Dendritic cell treated with granulocyte-macrophage colony-stimulating factor and Interleukin-4, amounts not matched to agents 40 ng/mL and 50 ng/mL, for 4 days (primary cell): ENCODE measurements around the gene COL4A1.
"Not testable (repeated sequence)": the region's sequence is repeated elsewhere in the genome, so short reads cannot be mapped to it uniquely, and the experiment has no call there.

Experiments used
- H3K27ac Mint-ChIP-seq: one replicate; pipeline ENCODE4 v1.8.0; 2022; ENCODE audit warnings: mild to moderate bottlenecking, mixed read lengths
- H3K27me3 Mint-ChIP-seq: one replicate; pipeline ENCODE4 v1.8.0; 2022; ENCODE audit warnings: mild to moderate bottlenecking, mixed read lengths
- H3K36me3 Mint-ChIP-seq: one replicate; pipeline ENCODE4 v1.8.0; 2022; ENCODE audit warnings: low read depth, mixed read lengths
- H3K4me1 Mint-ChIP-seq: one replicate; pipeline ENCODE4 v1.8.0; 2022; ENCODE audit warnings: low read depth, mixed read lengths
- H3K4me3 Mint-ChIP-seq: one replicate; pipeline ENCODE4 v1.8.0; 2022; ENCODE audit warnings: mild to moderate bottlenecking, moderate library complexity, mixed read lengths
- H3K9me3 Mint-ChIP-seq: one replicate; pipeline ENCODE4 v1.8.0; 2022; ENCODE audit warnings: mixed read lengths
- intact Hi-C: fragments of 100-400 bp; cut with micrococcal nuclease; formaldehyde crosslinking; loops from one replicate; pipeline ENCODE4 v1.15.0; 2022

COL4A1 gene

GRCh38 chr13:110323172-110323891 lies 16.4 kb upstream of the COL4A1 start:
- H3K9me3 Mint-ChIP-seq = no peaks in the 10 kb centered on the region
- intact Hi-C loops = no loop called here
- H3K27ac Mint-ChIP-seq = no peak overlapping the region
- no peaks in the 10 kb centered on the region for H3K36me3 Mint-ChIP-seq
- H3K4me1 Mint-ChIP-seq = peaks cover 8% of the 10 kb centered on the region
- peaks cover 40% of the 10 kb centered on the region for H3K27me3 Mint-ChIP-seq
- H3K4me3 Mint-ChIP-seq = no peak overlapping the region

- intact Hi-C loops = no loop called here
- H3K9me3 Mint-ChIP-seq = no peaks in the 10 kb centered on the region
- no peaks in the 10 kb centered on the region for H3K36me3 Mint-ChIP-seq
- H3K4me3 Mint-ChIP-seq = no peak overlapping the region
- peaks cover 8% of the 10 kb centered on the region for H3K4me1 Mint-ChIP-seq
- no peak overlapping the region for H3K27ac Mint-ChIP-seq
- peaks cover 40% of the 10 kb centered on the region for H3K27me3 Mint-ChIP-seq
Measured at GRCh38 chr13:110322828-110323171, 15.8 kb upstream of the COL4A1 start.

GRCh38 chr13:110322126-110322827 lies 15.3 kb upstream of the COL4A1 start:
- H3K27me3 Mint-ChIP-seq = peaks cover 41% of the 10 kb centered on the region
- no peaks in the 10 kb centered on the region for H3K36me3 Mint-ChIP-seq
- H3K9me3 Mint-ChIP-seq = no peaks in the 10 kb centered on the region
- H3K27ac Mint-ChIP-seq = no peak overlapping the region
- intact Hi-C loops = no loop called here
- no peak overlapping the region for H3K4me3 Mint-ChIP-seq
- H3K4me1 Mint-ChIP-seq = peaks cover 8% of the 10 kb centered on the region

- intact Hi-C loops, H3K4me1 Mint-ChIP-seq, H3K9me3 Mint-ChIP-seq, H3K4me3 Mint-ChIP-seq, H3K36me3 Mint-ChIP-seq, H3K27ac Mint-ChIP-seq: not testable (repeated sequence)
- peaks cover 36% of the 10 kb centered on the region for H3K27me3 Mint-ChIP-seq
Measured at GRCh38 chr13:110321573-110321972, 14.6 kb upstream of the COL4A1 start.

- H3K27ac Mint-ChIP-seq = no peak overlapping the region
- no peaks in the 10 kb centered on the region for H3K9me3 Mint-ChIP-seq
- H3K4me3 Mint-ChIP-seq = no peak overlapping the region
- peaks cover 30% of the 10 kb centered on the region for H3K27me3 Mint-ChIP-seq
- no peaks in the 10 kb centered on the region for H3K36me3 Mint-ChIP-seq
- intact Hi-C loops = no loop called here
- H3K4me1 Mint-ChIP-seq = peaks cover 8% of the 10 kb centered on the region
Measured at GRCh38 chr13:110320645-110321044, 13.7 kb upstream of the COL4A1 start.

- no peak overlapping the region for H3K4me3 Mint-ChIP-seq
- H3K27me3 Mint-ChIP-seq = peaks cover 29% of the 10 kb centered on the region
- no peak overlapping the region for H3K27ac Mint-ChIP-seq
- H3K36me3 Mint-ChIP-seq = no peaks in the 10 kb centered on the region
- intact Hi-C loops = no loop called here
- H3K9me3 Mint-ChIP-seq = no peaks in the 10 kb centered on the region
- H3K4me1 Mint-ChIP-seq = peaks cover 8% of the 10 kb centered on the region
Measured at GRCh38 chr13:110319774-110320509, 13.0 kb upstream of the COL4A1 start.

- no peak overlapping the region for H3K4me3 Mint-ChIP-seq
- H3K27me3 Mint-ChIP-seq = peaks cover 27% of the 10 kb centered on the region
- no peaks in the 10 kb centered on the region for H3K9me3 Mint-ChIP-seq
- intact Hi-C loops = no loop called here
- H3K27ac Mint-ChIP-seq = no peak overlapping the region
- peaks cover 8% of the 10 kb centered on the region for H3K4me1 Mint-ChIP-seq
- H3K36me3 Mint-ChIP-seq = no peaks in the 10 kb centered on the region
Measured at GRCh38 chr13:110319397-110319773, 12.4 kb upstream of the COL4A1 start.

GRCh38 chr13:110318920-110319319 lies 12.0 kb upstream of the COL4A1 start:
- H3K36me3 Mint-ChIP-seq = no peaks in the 10 kb centered on the region
- peaks cover 26% of the 10 kb centered on the region for H3K27me3 Mint-ChIP-seq
- no peak overlapping the region for H3K27ac Mint-ChIP-seq
- intact Hi-C loops = no loop called here
- no peaks in the 10 kb centered on the region for H3K9me3 Mint-ChIP-seq
- no peak overlapping the region for H3K4me3 Mint-ChIP-seq
- peaks cover 8% of the 10 kb centered on the region for H3K4me1 Mint-ChIP-seq

- intact Hi-C loops = no loop called here
- Mint-ChIP-seq H3K36me3 (no peaks in the 10 kb centered on the region), H3K4me1 (peaks cover 8% of the 10 kb centered on the region), H3K27ac (no peak overlapping the region), H3K4me3 (no peak overlapping the region), H3K27me3 (peaks cover 30% of the 10 kb centered on the region), H3K9me3 (no peaks in the 10 kb centered on the region)
Measured at GRCh38 chr13:110317496-110318195, 10.7 kb upstream of the COL4A1 start.

GRCh38 chr13:110317093-110317492 lies 10.1 kb upstream of the COL4A1 start:
- Mint-ChIP-seq H3K9me3 (no peaks in the 10 kb centered on the region), H3K27ac (no peak overlapping the region), H3K4me1 (peaks cover 8% of the 10 kb centered on the region), H3K27me3 (peaks cover 34% of the 10 kb centered on the region), H3K36me3 (no peaks in the 10 kb centered on the region), H3K4me3 (no peak overlapping the region)
- intact Hi-C loops = no loop called here

- no peak overlapping the region for H3K4me3 Mint-ChIP-seq
- no peak overlapping the region for H3K27ac Mint-ChIP-seq
- intact Hi-C loops = no loop called here
- H3K27me3 Mint-ChIP-seq = peaks cover 40% of the 10 kb centered on the region
- H3K36me3 Mint-ChIP-seq = no peaks in the 10 kb centered on the region
- peaks cover 8% of the 10 kb centered on the region for H3K4me1 Mint-ChIP-seq
- H3K9me3 Mint-ChIP-seq = no peaks in the 10 kb centered on the region
Measured at GRCh38 chr13:110316196-110316595, 9.2 kb upstream of the COL4A1 start.

GRCh38 chr13:110314516-110315245 lies 7.7 kb upstream of the COL4A1 start:
- Mint-ChIP-seq H3K4me3 (no peak overlapping the region), H3K9me3 (no peaks in the 10 kb centered on the region), H3K4me1 (peaks cover 3% of the 10 kb centered on the region), H3K27me3 (peaks cover 50% of the 10 kb centered on the region), H3K36me3 (no peaks in the 10 kb centered on the region), H3K27ac (no peak overlapping the region)
- intact Hi-C loops = no loop called here

GRCh38 chr13:110313733-110314132 lies 6.8 kb upstream of the COL4A1 start:
- H3K36me3 Mint-ChIP-seq, H3K27ac Mint-ChIP-seq, H3K4me1 Mint-ChIP-seq, H3K4me3 Mint-ChIP-seq, H3K9me3 Mint-ChIP-seq, intact Hi-C loops: not testable (repeated sequence)
- H3K27me3 Mint-ChIP-seq = peaks cover 53% of the 10 kb centered on the region
